K562 (cell line): ENCODE results near the gene ARMH4.

Experiments used
- CTCF ChIP-seq, 3 experiments: IDR thresholded peaks in 2 of 3; conservative IDR thresholded peaks in 1 of 3; 2 replicates each; pipeline ENCODE4 v1.5.1; 2011 to 2012; ENCODE audit warnings: low read length in 3 of 3, mild to moderate bottlenecking in 3 of 3, control low read depth in 2 of 3, improper control_type of control experiment in 1 of 3, inconsistent platforms in 1 of 3, low read depth in 1 of 3, mixed read lengths in 1 of 3, moderate library complexity in 1 of 3; ENCODE audit not compliant: insufficient read depth in 2 of 3
- E2F6 ChIP-seq, 2 experiments: IDR thresholded peaks; 2 replicates each; pipeline ENCODE4 v1.6.1; 2011; ENCODE audit warnings: borderline replicate concordance in 1 of 2, control low read depth in 1 of 2, low read depth in 1 of 2, low read length in 1 of 2, mild to moderate bottlenecking in 1 of 2, mixed read lengths in 1 of 2, moderate library complexity in 1 of 2; ENCODE audit not compliant: insufficient read depth in 1 of 2, insufficient read length in 1 of 2, poor library complexity in 1 of 2, severe bottlenecking in 1 of 2; ENCODE audit errors: extremely low read depth in 1 of 2
- ESRRA ChIP-seq: fragments of 450-650 bp; IDR thresholded peaks from 2 replicates; pipeline ENCODE4 v1.6.1; 2014; ENCODE audit warnings: low read depth, mild to moderate bottlenecking, moderate library complexity, borderline replicate concordance
- LCOR ChIP-seq: sonication (generic); formaldehyde crosslinking; IDR thresholded peaks from 2 replicates; pipeline ENCODE4 v1.8.0; 2022; ENCODE audit warnings: mild to moderate bottlenecking, missing genetic modification reagents
- MAX ChIP-seq: sonication (generic); formaldehyde crosslinking; IDR thresholded peaks from 2 replicates; pipeline ENCODE4 v1.9.0; 2022; ENCODE audit warnings: mild to moderate bottlenecking, missing genetic modification reagents
- RAD51 ChIP-seq: fragments of 450-650 bp; IDR thresholded peaks from 2 replicates; pipeline ENCODE4 v1.7.1; 2016; ENCODE audit warnings: low read depth, mild to moderate bottlenecking, borderline replicate concordance
- RNF219 ChIP-seq: fragments of 250-450 bp; sonication (Bioruptor Pico); IDR thresholded peaks from 2 replicates; pipeline ENCODE4 v1.5.0; 2022; ENCODE audit warnings: mild to moderate bottlenecking
- STAT5B ChIP-seq: fragments of 250-450 bp; sonication (Bioruptor Pico); IDR thresholded peaks from 2 replicates; pipeline ENCODE4 v1.8.0; 2021; ENCODE audit warnings: mild to moderate bottlenecking, inconsistent platforms
- USF1 ChIP-seq: sonication (generic); formaldehyde crosslinking; IDR thresholded peaks from 2 replicates; pipeline ENCODE4 v1.9.0; 2022; ENCODE audit warnings: mild to moderate bottlenecking, missing genetic modification reagents
- YY1 ChIP-seq, 3 experiments: IDR thresholded peaks; 2 replicates each; pipeline ENCODE4 v1.6.1; 2011; ENCODE audit warnings: low read length in 2 of 3, mild to moderate bottlenecking in 2 of 3, moderate library complexity in 2 of 3, borderline replicate concordance in 1 of 3, control low read depth in 1 of 3, low read depth in 1 of 3; ENCODE audit not compliant: insufficient read depth in 3 of 3, insufficient replicate concordance in 2 of 3, control insufficient read depth in 1 of 3, insufficient read length in 1 of 3; ENCODE audit errors: extremely low read depth in 1 of 3
- ZBED1 ChIP-seq: IDR thresholded peaks from 2 replicates; pipeline ENCODE4 v1.6.1; 2014
- ZBTB8A ChIP-seq: fragments of 450-650 bp; IDR thresholded peaks from 2 replicates; pipeline ENCODE4 v1.6.1; 2018; ENCODE audit warnings: mild to moderate bottlenecking, moderate library complexity; ENCODE audit not compliant: partially characterized antibody
- ZFP91 ChIP-seq: sonication (generic); formaldehyde crosslinking; IDR thresholded peaks from 2 replicates; pipeline ENCODE4 v1.8.0; 2022; ENCODE audit warnings: mild to moderate bottlenecking, missing genetic modification reagents

- no peak for TF ChIP-seq CTCF (IDR thresholded peaks at IDR 0.05 in 2 of 3, conservative IDR thresholded peaks at IDR 0.05 in 1 of 3; ENCODE audit: insufficient read depth in 2 of 3, low read depth in 1 of 3, low read length in 3 of 3)
- no peak for TF ChIP-seq RNF219 (CRISPR knock-in tag)
- no peak for TF ChIP-seq ESRRA
- no peak for TF ChIP-seq ZBED1
- TF ChIP-seq LCOR (CRISPR knock-in tag) = no peak
- TF ChIP-seq STAT5B = no peak
- no peak for TF ChIP-seq RAD51
- TF ChIP-seq YY1 (IDR thresholded peaks at IDR 0.05; ENCODE audit: borderline replicate concordance in 1 of 3, control insufficient read depth in 1 of 3, extremely low read depth in 1 of 3, insufficient read depth in 3 of 3, insufficient read length in 1 of 3, insufficient replicate concordance in 2 of 3, low read depth in 1 of 3, low read length in 2 of 3) = no peak
- TF ChIP-seq ZFP91 (CRISPR knock-in tag) = no peak
- TF ChIP-seq E2F6 (IDR thresholded peaks at IDR 0.05; ENCODE audit: borderline replicate concordance in 1 of 2, extremely low read depth in 1 of 2, insufficient read depth in 1 of 2, insufficient read length in 1 of 2, low read depth in 1 of 2, low read length in 1 of 2, poor library complexity in 1 of 2, severe bottlenecking in 1 of 2) = no peak
- TF ChIP-seq MAX (CRISPR knock-in tag) = no peak
- TF ChIP-seq ZBTB8A = no peak
- TF ChIP-seq USF1 (CRISPR knock-in tag) = no peak
These were observed 103.8 kb downstream of the ARMH4 start for GRCh38 chr14:58048219-58048618.
